ENCODE measurements around the gene ATP5IF1.

The ATP5IF1 gene

GRCh38 chr1:28286111-28286510, 50.2 kb downstream of the ATP5IF1 start:
- WGBS, 2 experiments (ENCODE audit: insufficient coverage in 2 of 2), result no CpG with 5 or more reads among the region's 2 CpGs
- peaks cover 23% of the 10 kb centered on the region for H3K36me3 ChIP-seq (ENCODE audit: control insufficient read depth, insufficient read depth, low read length)

More at GRCh38 chr1:28286111-28286510, 50.2 kb downstream of the ATP5IF1 start:
- H3K9me3 ChIP-seq (ENCODE audit: control insufficient read depth, low read length), result no peaks in the 10 kb centered on the region
- no peak overlapping the region for H3K4me3 ChIP-seq (ENCODE audit: extremely low read depth, insufficient read depth, low read length, poor library complexity, severe bottlenecking)
- no peaks in the 10 kb centered on the region for H3K4me1 ChIP-seq (ENCODE audit: control insufficient read depth, insufficient read depth, low read length, poor library complexity, severe bottlenecking)
- H3K27ac ChIP-seq (ENCODE audit: low read depth, low read length, severe bottlenecking), result no peak overlapping the region

Data from mesodermal cell (in vitro differentiated cells).